Mesenchymal stem cell (in vitro differentiated cells and primary cell): ENCODE results near the gene FILIP1L.
A peak's percentile ranks its signal among the peaks of the same experiment; 100 is the strongest.
"Not testable (repeated sequence)": the region's sequence is repeated elsewhere in the genome, so short reads cannot be mapped to it uniquely, and the experiment has no call there.

Experiments used
- DNase-seq: peaks from one replicate; pipeline ENCODE4 v3.0.0-alpha.2; 2013
- H2AFZ ChIP-seq: one replicate; pipeline ENCODE4 v1.6.1; 2013; ENCODE audit warnings: low read depth, mild to moderate bottlenecking, control low read depth, inconsistent platforms, low read length, moderate library complexity
- H2AK5ac ChIP-seq: 2 replicates; pipeline ENCODE4 v1.6.1; 2013; ENCODE audit warnings: low read length, moderate library complexity, mild to moderate bottlenecking, inconsistent platforms; ENCODE audit not compliant: severe bottlenecking
- H2BK120ac ChIP-seq: one replicate; pipeline ENCODE4 v1.6.1; 2013; ENCODE audit warnings: low read depth, mild to moderate bottlenecking, inconsistent platforms, low read length, moderate library complexity
- H2BK12ac ChIP-seq, 2 experiments: one replicate each; pipeline ENCODE4 v1.6.1; 2013; ENCODE audit warnings: inconsistent platforms in 2 of 2, low read length in 2 of 2, mild to moderate bottlenecking in 2 of 2, moderate library complexity in 2 of 2, control low read depth in 1 of 2
- H2BK15ac ChIP-seq: one replicate; pipeline ENCODE4 v1.6.1; 2013; ENCODE audit warnings: mild to moderate bottlenecking, low read depth, inconsistent platforms; ENCODE audit not compliant: poor library complexity, severe bottlenecking
- H2BK5ac ChIP-seq: 2 replicates; pipeline ENCODE4 v1.6.1; 2013; ENCODE audit warnings: low read depth, mild to moderate bottlenecking, low read length, control low read depth, inconsistent platforms; ENCODE audit not compliant: poor library complexity, severe bottlenecking
- H3K14ac ChIP-seq, 2 experiments: one replicate each; pipeline ENCODE4 v1.6.1; 2013; ENCODE audit warnings: inconsistent platforms in 2 of 2, low read length in 2 of 2, control low read depth in 1 of 2, mild to moderate bottlenecking in 1 of 2, moderate library complexity in 1 of 2
- H3K18ac ChIP-seq, 2 experiments: one replicate each; pipeline ENCODE4 v1.6.1; 2013; ENCODE audit warnings: inconsistent platforms in 2 of 2, low read length in 2 of 2, control low read depth in 1 of 2, low read depth in 1 of 2, mild to moderate bottlenecking in 1 of 2
- H3K23ac ChIP-seq, 2 experiments: one replicate each; pipeline ENCODE4 v1.6.1; 2013; ENCODE audit warnings: inconsistent platforms in 2 of 2, low read length in 2 of 2, mild to moderate bottlenecking in 2 of 2, moderate library complexity in 2 of 2, control low read depth in 1 of 2
- H3K27ac ChIP-seq: 2 replicates; pipeline ENCODE4 v1.5.1; 2013; ENCODE audit warnings: mild to moderate bottlenecking, moderate library complexity, low read length, control low read depth, inconsistent platforms; ENCODE audit not compliant: poor library complexity, severe bottlenecking
- H3K27me3 ChIP-seq, 2 experiments: 2 replicates each; pipeline versions ENCODE4 v1.6.1 to v1.7.0; 2013; ENCODE audit warnings: low read length in 2 of 2, mild to moderate bottlenecking in 2 of 2, moderate library complexity in 2 of 2, control low read depth in 1 of 2, inconsistent platforms in 1 of 2; ENCODE audit not compliant: control insufficient read depth in 1 of 2, insufficient read depth in 1 of 2
- H3K36me3 ChIP-seq, 2 experiments: 2 replicates each; pipeline versions ENCODE4 v1.6.1 to v1.7.0; 2013; ENCODE audit warnings: low read length in 2 of 2, control low read depth in 1 of 2, inconsistent platforms in 1 of 2, low read depth in 1 of 2, mild to moderate bottlenecking in 1 of 2; ENCODE audit not compliant: insufficient read depth in 2 of 2, control insufficient read depth in 1 of 2
- H3K4ac ChIP-seq, 2 experiments: one replicate each; pipeline ENCODE4 v1.6.1; 2013; ENCODE audit warnings: inconsistent platforms in 2 of 2, low read length in 2 of 2, mild to moderate bottlenecking in 2 of 2, moderate library complexity in 2 of 2, control low read depth in 1 of 2, low read depth in 1 of 2
- H3K4me1 ChIP-seq: 2 replicates; pipeline ENCODE4 v1.6.1; 2013; ENCODE audit warnings: low read depth, low read length, control low read depth; ENCODE audit not compliant: control insufficient read depth, insufficient read depth
- H3K4me2 ChIP-seq: 2 replicates; pipeline ENCODE4 v1.6.1; 2013; ENCODE audit warnings: low read length, mild to moderate bottlenecking, inconsistent platforms; ENCODE audit not compliant: poor library complexity, severe bottlenecking
- H3K4me3 ChIP-seq, 2 experiments: 2 replicates each; pipeline versions ENCODE4 v1.5.1 to v1.7.0; 2013; ENCODE audit warnings: low read length in 2 of 2, mild to moderate bottlenecking in 2 of 2, control low read depth in 1 of 2, low read depth in 1 of 2; ENCODE audit not compliant: insufficient read depth in 1 of 2
- H3K79me1 ChIP-seq: replicated peaks from 2 replicates; pipeline ENCODE4 v1.6.1; 2013; ENCODE audit warnings: mild to moderate bottlenecking, control low read depth, low read length, inconsistent platforms; ENCODE audit not compliant: poor library complexity, severe bottlenecking
- H3K9ac ChIP-seq: 2 replicates; pipeline ENCODE4 v1.7.0; 2013; ENCODE audit warnings: mild to moderate bottlenecking, low read length, moderate library complexity
- H3K9me3 ChIP-seq: 2 replicates; pipeline ENCODE4 v1.7.0; 2013; ENCODE audit warnings: mild to moderate bottlenecking, low read length; ENCODE audit not compliant: control insufficient read depth
- H4K8ac ChIP-seq: one replicate; pipeline ENCODE4 v1.6.1; 2013; ENCODE audit warnings: inconsistent platforms, mild to moderate bottlenecking, low read length, moderate library complexity
- H4K91ac ChIP-seq: one replicate; pipeline ENCODE4 v1.6.1; 2013; ENCODE audit warnings: mild to moderate bottlenecking, low read length, inconsistent platforms
- WGBS: methylation state at CpG from one replicate; pipeline ENCODE4 v1.1.7; 2013; ENCODE audit warnings: mixed read lengths; 5-methylcytosine and 5-hydroxymethylcytosine counted together

Gene FILIP1L

GRCh38 chr3:100096866-100097265 is 17.4 kb downstream of the FILIP1L start:
- H3K9ac ChIP-seq = no peak overlapping the region
- H2BK12ac ChIP-seq = peak overlapping the region in 1 of 2 experiments; percentile 94
- no peak overlapping the region for H2BK5ac ChIP-seq
- H3K79me1 ChIP-seq = no peaks in the 10 kb centered on the region
- H3K27me3 ChIP-seq = no peaks in the 10 kb centered on the region
- H3K14ac ChIP-seq = no peak overlapping the region
- no peak overlapping the region for H4K91ac ChIP-seq
- 84% methylated on average over 1 of the region's 2 CpGs for WGBS
- no peak overlapping the region for H2BK120ac ChIP-seq
- H3K4ac ChIP-seq = peak overlapping the region in 1 of 2 experiments; percentile 82
- H3K9me3 ChIP-seq = no peaks in the 10 kb centered on the region
- H3K23ac ChIP-seq = no peak overlapping the region
- no peak for DNase-seq
- H3K4me3 ChIP-seq = no peak overlapping the region
- H3K36me3 ChIP-seq = no peaks in the 10 kb centered on the region
- no peak overlapping the region for H3K4me2 ChIP-seq
- peak overlapping the region in 1 of 2 experiments; percentile 88 for H3K18ac ChIP-seq
- H4K8ac ChIP-seq = no peak overlapping the region
- H3K4me1 ChIP-seq = peaks cover 2% of the 10 kb centered on the region
- no peak overlapping the region for H2AFZ ChIP-seq
- peak overlapping the region; percentile 29 for H2AK5ac ChIP-seq
- H2BK15ac ChIP-seq = no peak overlapping the region
- H3K27ac ChIP-seq = no peak overlapping the region

GRCh38 chr3:100096286-100096685 is 18.0 kb downstream of the FILIP1L start:
- H3K9me3 ChIP-seq, H3K36me3 ChIP-seq, H3K9ac ChIP-seq, H3K4me3 ChIP-seq, H3K27ac ChIP-seq, H3K79me1 ChIP-seq, H4K8ac ChIP-seq, DNase-seq, H2BK5ac ChIP-seq, H3K4ac ChIP-seq, H2BK120ac ChIP-seq, H2BK12ac ChIP-seq, H3K23ac ChIP-seq, H3K14ac ChIP-seq, H2AK5ac ChIP-seq, H3K27me3 ChIP-seq, H3K18ac ChIP-seq, H4K91ac ChIP-seq, H2AFZ ChIP-seq, H3K4me1 ChIP-seq, H3K4me2 ChIP-seq, H2BK15ac ChIP-seq: not testable (repeated sequence)
- WGBS = 100% methylated on average over 1 of the region's 1 CpG

- no peak overlapping the region for H3K4ac ChIP-seq
- H3K4me3 ChIP-seq = no peak overlapping the region
- no peaks in the 10 kb centered on the region for H3K27me3 ChIP-seq
- WGBS = 100% methylated on average over 1 of the region's 1 CpG
- no peak overlapping the region for H3K27ac ChIP-seq
- no peak overlapping the region for H3K23ac ChIP-seq
- no peak overlapping the region for H3K14ac ChIP-seq
- no peak overlapping the region for H2BK15ac ChIP-seq
- no peaks in the 10 kb centered on the region for H3K36me3 ChIP-seq
- no peak overlapping the region for H2BK12ac ChIP-seq
- H2BK120ac ChIP-seq = no peak overlapping the region
- no peak overlapping the region for H3K18ac ChIP-seq
- H3K9ac ChIP-seq = no peak overlapping the region
- H3K9me3 ChIP-seq = no peaks in the 10 kb centered on the region
- no peak overlapping the region for H2AK5ac ChIP-seq
- H3K4me1 ChIP-seq = peaks cover 5% of the 10 kb centered on the region
- H2BK5ac ChIP-seq = no peak overlapping the region
- H4K91ac ChIP-seq = no peak overlapping the region
- no peak overlapping the region for H4K8ac ChIP-seq
- no peak for DNase-seq
- H3K79me1 ChIP-seq = peaks cover 2% of the 10 kb centered on the region
- H3K4me2 ChIP-seq = no peak overlapping the region
- no peak overlapping the region for H2AFZ ChIP-seq
Measured at GRCh38 chr3:100093831-100094230, 20.5 kb downstream of the FILIP1L start.

GRCh38 chr3:100090669-100091005 is 23.7 kb downstream of the FILIP1L start:
- no peak overlapping the region for H3K4me3 ChIP-seq
- peak overlapping the region; percentile 40 to 92 for H3K18ac ChIP-seq
- peak overlapping the region in 1 of 2 experiments; percentile 87 for H3K4ac ChIP-seq
- no peaks in the 10 kb centered on the region for H3K27me3 ChIP-seq
- no peak overlapping the region for H3K14ac ChIP-seq
- peak overlapping the region in 1 of 2 experiments; percentile 89 for H2BK12ac ChIP-seq
- H4K8ac ChIP-seq = peak overlapping the region; percentile 70
- H3K9ac ChIP-seq = peak overlapping the region; percentile 45
- no peak overlapping the region for H3K4me2 ChIP-seq
- no peak overlapping the region for H2AK5ac ChIP-seq
- no peak overlapping the region for H2BK15ac ChIP-seq
- no peak overlapping the region for H2BK5ac ChIP-seq
- no peak overlapping the region for H4K91ac ChIP-seq
- no peaks in the 10 kb centered on the region for H3K9me3 ChIP-seq
- H3K36me3 ChIP-seq = no peaks in the 10 kb centered on the region
- H3K4me1 ChIP-seq = peaks cover 3% of the 10 kb centered on the region
- H3K79me1 ChIP-seq = peaks cover 2% of the 10 kb centered on the region
- no peak for DNase-seq
- no peak overlapping the region for H2AFZ ChIP-seq
- H3K23ac ChIP-seq = no peak overlapping the region
- no peak overlapping the region for H3K27ac ChIP-seq
- H2BK120ac ChIP-seq = no peak overlapping the region
